Stimulated activated CD4-positive, alpha-beta T cell treated with anti-CD3 and anti-CD28 coated beads, TNF-alpha, amount 100 ng/mL, for 48 hours (primary cell): Measurements from ENCODE around the gene CERS4.
"Not testable (repeated sequence)": the region's sequence is repeated elsewhere in the genome, so short reads cannot be mapped to it uniquely, and the experiment has no call there.

Experiments used
- DNase-seq, 3 donors: peaks; one replicate each; pipeline ENCODE4 v3.0.0-alpha.2; 2020; ENCODE audit warnings: low read depth in 3 of 3

Gene CERS4

GRCh38 chr19:8209462-8210378, 550 bp downstream of the CERS4 start:
- DNase-seq: peak; percentile 37 to 70 (median 59)

GRCh38 chr19:8210421-8211101, 1.4 kb downstream of the CERS4 start:
- no peak for DNase-seq

- no peak for DNase-seq
Observed at GRCh38 chr19:8212212-8212611, 3.0 kb downstream of the CERS4 start.

GRCh38 chr19:8212916-8213315, 3.7 kb downstream of the CERS4 start:
- DNase-seq: no peak

GRCh38 chr19:8213827-8214672, 4.9 kb downstream of the CERS4 start:
- DNase-seq: no peak

GRCh38 chr19:8214802-8215201, 5.6 kb downstream of the CERS4 start:
- no peak for DNase-seq

- DNase-seq: no peak
Observed at GRCh38 chr19:8215783-8216182, 6.6 kb downstream of the CERS4 start.

GRCh38 chr19:8216357-8216756, 7.2 kb downstream of the CERS4 start:
- DNase-seq: no peak

- DNase-seq: not testable (repeated sequence)
Observed at GRCh38 chr19:8218127-8218526, 9.0 kb downstream of the CERS4 start.

- no peak for DNase-seq
Observed at GRCh38 chr19:8220481-8220880, 11.3 kb downstream of the CERS4 start.

- DNase-seq: no peak
Observed at GRCh38 chr19:8221161-8221560, 12.0 kb downstream of the CERS4 start.

GRCh38 chr19:8223442-8223841, 14.3 kb downstream of the CERS4 start:
- DNase-seq: not testable (repeated sequence)

GRCh38 chr19:8224394-8225145, 15.4 kb downstream of the CERS4 start:
- no peak for DNase-seq

- no peak for DNase-seq
Observed at GRCh38 chr19:8231073-8231604, 22.0 kb downstream of the CERS4 start.

- no peak for DNase-seq
Observed at GRCh38 chr19:8233370-8233769, 24.2 kb downstream of the CERS4 start.

GRCh38 chr19:8237026-8237425, 27.9 kb downstream of the CERS4 start:
- no peak for DNase-seq

- DNase-seq: no peak
Observed at GRCh38 chr19:8238251-8238650, 29.1 kb downstream of the CERS4 start.

- DNase-seq: no peak
Observed at GRCh38 chr19:8239528-8240273, 30.5 kb downstream of the CERS4 start.

GRCh38 chr19:8240274-8241229, 31.4 kb downstream of the CERS4 start:
- peak; percentile 8 to 25 (median 19) for DNase-seq
